ENCODE data around the gene ANKRD44. TPM values are rescaled to one million over a fixed set of nuclear protein-coding genes. Genes with fewer than 3 reads are reported as not detected.
A peak's percentile ranks its signal among the peaks of the same experiment; 100 is the strongest.

ANKRD44 gene
- total RNA-seq, 1 experiment from 2014 or later: 10.3 TPM

GRCh38 chr2:197322143-197322542 is 11.6 kb upstream of the ANKRD44 start:
- no peak for DNase-seq (ENCODE audit: low read depth)

GRCh38 chr2:197315371-197315770 is 4.8 kb upstream of the ANKRD44 start:
- no peak for DNase-seq (ENCODE audit: low read depth)

- DNase-seq (ENCODE audit: low read depth): peak; percentile 23
These were observed 1.6 kb upstream of the ANKRD44 start for GRCh38 chr2:197312186-197312585.

- peak; percentile 30 for DNase-seq (ENCODE audit: low read depth)
These were observed 947 bp upstream of the ANKRD44 start for GRCh38 chr2:197311421-197312033.

- no peak for DNase-seq (ENCODE audit: low read depth)
These were observed 424 bp upstream of the ANKRD44 start for GRCh38 chr2:197310987-197311420.

- DNase-seq (ENCODE audit: low read depth): peak; percentile 25
These were observed 819 bp downstream of the ANKRD44 start for GRCh38 chr2:197309691-197310231.

GRCh38 chr2:197308996-197309690 is 1.4 kb downstream of the ANKRD44 start:
- no peak for DNase-seq (ENCODE audit: low read depth)

GRCh38 chr2:197308585-197308984 is 2.0 kb downstream of the ANKRD44 start:
- DNase-seq (ENCODE audit: low read depth): no peak

- DNase-seq (ENCODE audit: low read depth): no peak
These were observed 2.6 kb downstream of the ANKRD44 start for GRCh38 chr2:197307933-197308521.

- no peak for DNase-seq (ENCODE audit: low read depth)
These were observed 3.2 kb downstream of the ANKRD44 start for GRCh38 chr2:197307236-197307932.

- DNase-seq (ENCODE audit: low read depth): peak; percentile 74
These were observed 3.9 kb downstream of the ANKRD44 start for GRCh38 chr2:197306696-197307040.

- DNase-seq (ENCODE audit: low read depth): no peak
These were observed 4.4 kb downstream of the ANKRD44 start for GRCh38 chr2:197306024-197306695.

GRCh38 chr2:197304556-197305011 is 6.0 kb downstream of the ANKRD44 start:
- DNase-seq (ENCODE audit: low read depth): no peak

- no peak for DNase-seq (ENCODE audit: low read depth)
These were observed 10.4 kb downstream of the ANKRD44 start for GRCh38 chr2:197300139-197300538.

- no peak for DNase-seq (ENCODE audit: low read depth)
These were observed 12.0 kb downstream of the ANKRD44 start for GRCh38 chr2:197298609-197299008.

- DNase-seq (ENCODE audit: low read depth): no peak
These were observed 12.7 kb downstream of the ANKRD44 start for GRCh38 chr2:197297772-197298318.

- DNase-seq (ENCODE audit: low read depth): no peak
These were observed 13.3 kb downstream of the ANKRD44 start for GRCh38 chr2:197297266-197297665.

- DNase-seq (ENCODE audit: low read depth): no peak
These were observed 13.7 kb downstream of the ANKRD44 start for GRCh38 chr2:197296835-197297234.

- no peak for DNase-seq (ENCODE audit: low read depth)
These were observed 16.3 kb downstream of the ANKRD44 start for GRCh38 chr2:197294260-197294659.

GRCh38 chr2:197293252-197294007 is 17.1 kb downstream of the ANKRD44 start:
- DNase-seq (ENCODE audit: low read depth): no peak

GRCh38 chr2:197292619-197293018 is 18.0 kb downstream of the ANKRD44 start:
- peak; percentile 9 for DNase-seq (ENCODE audit: low read depth)
